Measurements from ENCODE around the gene RP9. TPM values are rescaled to one million over a fixed set of nuclear protein-coding genes. Genes with fewer than 3 reads are reported as not detected.
A peak's percentile ranks its signal among the peaks of the same experiment; 100 is the strongest.

RP9 gene
- total and polyA plus RNA-seq, 2 of the 13 experiments (the other 11 are each of a cell fraction or from before 2014, with no cell fraction given): 14.2 to 18.6 TPM

- TF ChIP-seq, protein P1, sequence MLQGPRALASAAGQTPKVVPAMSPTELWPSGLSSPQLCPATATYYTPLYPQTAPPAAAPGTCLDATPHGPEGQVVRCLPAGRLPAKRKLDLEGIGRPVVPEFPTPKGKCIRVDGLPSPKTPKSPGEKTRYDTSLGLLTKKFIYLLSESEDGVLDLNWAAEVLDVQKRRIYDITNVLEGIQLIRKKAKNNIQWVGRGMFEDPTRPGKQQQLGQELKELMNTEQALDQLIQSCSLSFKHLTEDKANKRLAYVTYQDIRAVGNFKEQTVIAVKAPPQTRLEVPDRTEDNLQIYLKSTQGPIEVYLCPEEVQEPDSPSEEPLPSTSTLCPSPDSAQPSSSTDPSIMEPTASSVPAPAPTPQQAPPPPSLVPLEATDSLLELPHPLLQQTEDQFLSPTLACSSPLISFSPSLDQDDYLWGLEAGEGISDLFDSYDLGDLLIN (CRISPR knock-in tag; IDR thresholded peaks at IDR 0.05; ENCODE audit: borderline replicate concordance): peak; percentile 51; the same call in 1 of the 2 replicates
- TF ChIP-seq IRF1 (CRISPR knock-in tag; IDR thresholded peaks at IDR 0.05; ENCODE audit: low read depth): no peak
- no peak for TF ChIP-seq ZNF510 (CRISPR knock-in tag; IDR thresholded peaks at IDR 0.05; ENCODE audit: low read depth)
- no peak for TF ChIP-seq ZNF121 (CRISPR knock-in tag; IDR thresholded peaks at IDR 0.05)
- TF ChIP-seq ZNF431 (CRISPR knock-in tag; IDR thresholded peaks at IDR 0.05; ENCODE audit: borderline replicate concordance, low read depth): no peak
- TF ChIP-seq ZNF124 (CRISPR knock-in tag; IDR thresholded peaks at IDR 0.05): peak; percentile 32; the same call in 1 of the 2 replicates
- no peak for TF ChIP-seq ZNF557 (CRISPR knock-in tag; IDR thresholded peaks at IDR 0.05)
- TF ChIP-seq RORA (CRISPR knock-in tag; IDR thresholded peaks at IDR 0.05): no peak
- no peak for TF ChIP-seq CENPBD1 (CRISPR knock-in tag; IDR thresholded peaks at IDR 0.05; ENCODE audit: borderline replicate concordance, low read depth)
- TF ChIP-seq ZNF251 (CRISPR knock-in tag; IDR thresholded peaks at IDR 0.05): no peak
- no peak for TF ChIP-seq PAX8 (CRISPR knock-in tag; IDR thresholded peaks at IDR 0.05; ENCODE audit: borderline replicate concordance)
- no peak for TF ChIP-seq ZNF468 (CRISPR knock-in tag; IDR thresholded peaks at IDR 0.05)
- TF ChIP-seq TBX3 (IDR thresholded peaks at IDR 0.05; ENCODE audit: borderline replicate concordance): no peak
- TF ChIP-seq, protein P2, sequence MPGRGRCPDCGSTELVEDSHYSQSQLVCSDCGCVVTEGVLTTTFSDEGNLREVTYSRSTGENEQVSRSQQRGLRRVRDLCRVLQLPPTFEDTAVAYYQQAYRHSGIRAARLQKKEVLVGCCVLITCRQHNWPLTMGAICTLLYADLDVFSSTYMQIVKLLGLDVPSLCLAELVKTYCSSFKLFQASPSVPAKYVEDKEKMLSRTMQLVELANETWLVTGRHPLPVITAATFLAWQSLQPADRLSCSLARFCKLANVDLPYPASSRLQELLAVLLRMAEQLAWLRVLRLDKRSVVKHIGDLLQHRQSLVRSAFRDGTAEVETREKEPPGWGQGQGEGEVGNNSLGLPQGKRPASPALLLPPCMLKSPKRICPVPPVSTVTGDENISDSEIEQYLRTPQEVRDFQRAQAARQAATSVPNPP (CRISPR knock-in tag; IDR thresholded peaks at IDR 0.05): no peak
- TF ChIP-seq ZKSCAN5 (CRISPR knock-in tag; IDR thresholded peaks at IDR 0.05): no peak
- no peak for TF ChIP-seq ZNF549 (CRISPR knock-in tag; IDR thresholded peaks at IDR 0.05)
- TF ChIP-seq ZNF788 (CRISPR knock-in tag; IDR thresholded peaks at IDR 0.05; ENCODE audit: borderline replicate concordance): no peak; the same call in 1 of the 2 replicates
- TF ChIP-seq CBX1 (IDR thresholded peaks at IDR 0.05; ENCODE audit: low read depth): no peak
- TF ChIP-seq, protein P3, sequence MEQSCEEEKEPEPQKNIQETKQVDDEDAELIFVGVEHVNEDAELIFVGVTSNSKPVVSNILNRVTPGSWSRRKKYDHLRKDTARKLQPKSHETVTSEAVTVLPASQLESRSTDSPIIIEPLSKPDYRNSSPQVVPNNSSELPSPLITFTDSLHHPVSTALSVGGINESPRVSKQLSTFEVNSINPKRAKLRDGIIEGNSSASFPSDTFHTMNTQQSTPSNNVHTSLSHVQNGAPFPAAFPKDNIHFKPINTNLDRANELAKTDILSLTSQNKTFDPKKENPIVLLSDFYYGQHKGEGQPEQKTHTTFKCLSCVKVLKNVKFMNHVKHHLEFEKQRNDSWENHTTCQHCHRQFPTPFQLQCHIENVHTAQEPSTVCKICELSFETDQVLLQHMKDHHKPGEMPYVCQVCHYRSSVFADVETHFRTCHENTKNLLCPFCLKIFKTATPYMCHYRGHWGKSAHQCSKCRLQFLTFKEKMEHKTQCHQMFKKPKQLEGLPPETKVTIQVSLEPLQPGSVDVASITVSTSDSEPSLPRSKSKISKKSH (CRISPR knock-in tag; IDR thresholded peaks at IDR 0.05; ENCODE audit: borderline replicate concordance): no peak; the same call in 1 of the 2 replicates
- TF ChIP-seq MIER3 (CRISPR knock-in tag; IDR thresholded peaks at IDR 0.05; ENCODE audit: borderline replicate concordance): no peak
- TF ChIP-seq KAT7 (CRISPR knock-in tag; IDR thresholded peaks at IDR 0.05; ENCODE audit: borderline replicate concordance): no peak
- TF ChIP-seq, protein P4, sequence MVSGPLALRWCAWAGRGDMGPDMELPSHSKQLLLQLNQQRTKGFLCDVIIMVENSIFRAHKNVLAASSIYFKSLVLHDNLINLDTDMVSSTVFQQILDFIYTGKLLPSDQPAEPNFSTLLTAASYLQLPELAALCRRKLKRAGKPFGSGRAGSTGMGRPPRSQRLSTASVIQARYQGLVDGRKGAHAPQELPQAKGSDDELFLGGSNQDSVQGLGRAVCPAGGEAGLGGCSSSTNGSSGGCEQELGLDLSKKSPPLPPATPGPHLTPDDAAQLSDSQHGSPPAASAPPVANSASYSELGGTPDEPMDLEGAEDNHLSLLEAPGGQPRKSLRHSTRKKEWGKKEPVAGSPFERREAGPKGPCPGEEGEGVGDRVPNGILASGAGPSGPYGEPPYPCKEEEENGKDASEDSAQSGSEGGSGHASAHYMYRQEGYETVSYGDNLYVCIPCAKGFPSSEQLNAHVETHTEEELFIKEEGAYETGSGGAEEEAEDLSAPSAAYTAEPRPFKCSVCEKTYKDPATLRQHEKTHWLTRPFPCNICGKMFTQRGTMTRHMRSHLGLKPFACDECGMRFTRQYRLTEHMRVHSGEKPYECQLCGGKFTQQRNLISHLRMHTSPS (CRISPR knock-in tag; IDR thresholded peaks at IDR 0.05; ENCODE audit: low read depth): no peak
- no peak for TF ChIP-seq KMT2B (CRISPR knock-in tag; IDR thresholded peaks at IDR 0.05)
Observed at GRCh38 chr7:33062023-33062781, 47.0 kb downstream of the RP9 start, which contains the start of gene NT5C3A (continued).
